NCI-H460 (cell line): ENCODE measurements around the gene ZG16B. TPM values are rescaled to one million over a fixed set of nuclear protein-coding genes. Genes with fewer than 3 reads are reported as not detected.

Experiments used
- DNase-seq: peaks from one replicate; pipeline ENCODE4 v3.0.0-alpha.2; 2016; ENCODE audit warnings: low read depth; ENCODE audit errors: extremely low read depth
- total RNA-seq: library from RNA; depleted of rRNA; stranded (reverse); fragments of >200 nt; shearing (Covaris generic); gene quantifications from 2 replicates; pipeline ENCODE4 v1.2.3, GENCODE V29; 2014

ZG16B gene
- total RNA-seq, 1 experiment from 2014 or later: 18.7 TPM

- DNase-seq: no peak
Measured at GRCh38 chr16:2840914-2841313, 10.8 kb downstream of the ZG16B start.

- no peak for DNase-seq
Measured at GRCh38 chr16:2841606-2842339, 11.7 kb downstream of the ZG16B start.

- no peak for DNase-seq
Measured at GRCh38 chr16:2842340-2843000, 12.4 kb downstream of the ZG16B start.

GRCh38 chr16:2843526-2843925 is 13.4 kb downstream of the ZG16B start:
- DNase-seq: no peak

GRCh38 chr16:2845116-2845515 is 15.0 kb downstream of the ZG16B start:
- no peak for DNase-seq

GRCh38 chr16:2846511-2847310 is 16.6 kb downstream of the ZG16B start:
- DNase-seq: no peak

- no peak for DNase-seq
Measured at GRCh38 chr16:2848933-2849725, 19.0 kb downstream of the ZG16B start.

GRCh38 chr16:2852003-2852730 is 22.1 kb downstream of the ZG16B start:
- DNase-seq: no peak

- DNase-seq: no peak
Measured at GRCh38 chr16:2852731-2853507, 22.8 kb downstream of the ZG16B start.

GRCh38 chr16:2853531-2854073 is 23.5 kb downstream of the ZG16B start:
- DNase-seq: no peak

- no peak for DNase-seq
Measured at GRCh38 chr16:2854700-2855309, 24.7 kb downstream of the ZG16B start.

GRCh38 chr16:2855536-2855935 is 25.4 kb downstream of the ZG16B start:
- no peak for DNase-seq

GRCh38 chr16:2856061-2856670 is 26.1 kb downstream of the ZG16B start:
- DNase-seq: no peak

GRCh38 chr16:2856686-2857450 is 26.8 kb downstream of the ZG16B start:
- DNase-seq: no peak

GRCh38 chr16:2857451-2858244 is 27.5 kb downstream of the ZG16B start, which contains the start of gene PRSS22:
PRSS22 (minus strand) TSS chr16:2858170; CDS start chr16:2858104, 66 bp downstream.
- no peak for DNase-seq

GRCh38 chr16:2858245-2859025 is 28.3 kb downstream of the ZG16B start:
- no peak for DNase-seq
